BLaER1 (cell line): ENCODE results near the gene LANCL2.
A peak's percentile ranks its signal among the peaks of the same experiment; 100 is the strongest.

Experiments used
- H3K27ac ChIP-seq: shearing (Covaris generic); formaldehyde crosslinking; 2 replicates; pipeline ENCODE4 v1.8.1; 2022
- H3K27me3 ChIP-seq: shearing (Covaris generic); formaldehyde crosslinking; 2 replicates; pipeline ENCODE4 v1.8.1; 2022
- H3K36me3 ChIP-seq: shearing (Covaris generic); formaldehyde crosslinking; 2 replicates; pipeline ENCODE4 v1.8.1; 2022
- H3K4me1 ChIP-seq: shearing (Covaris generic); formaldehyde crosslinking; 2 replicates; pipeline ENCODE4 v1.8.1; 2022
- H3K4me2 ChIP-seq: shearing (Covaris generic); formaldehyde crosslinking; 2 replicates; pipeline ENCODE4 v1.8.1; 2022
- H3K4me3 ChIP-seq: shearing (Covaris generic); formaldehyde crosslinking; 2 replicates; pipeline ENCODE4 v1.8.1; 2022
- H3K9ac ChIP-seq: shearing (Covaris generic); formaldehyde crosslinking; 2 replicates; pipeline ENCODE4 v1.8.1; 2022
- H3K9me3 ChIP-seq: shearing (Covaris generic); formaldehyde crosslinking; 2 replicates; pipeline ENCODE4 v1.8.1; 2022
- H4K20me1 ChIP-seq: shearing (Covaris generic); formaldehyde crosslinking; 2 replicates; pipeline ENCODE4 v1.8.1; 2022
- Cebpa-rat ChIP-seq: shearing (Covaris generic); IDR thresholded peaks from 2 replicates; pipeline ENCODE4 v1.8.1; 2022

The LANCL2 gene

GRCh38 chr7:55441774-55442522, 76.8 kb downstream of the LANCL2 start:
- H3K27ac ChIP-seq: no peak overlapping the region
- TF ChIP-seq Cebpa-rat: no peak
- no peak overlapping the region for H3K4me2 ChIP-seq

DNA sequence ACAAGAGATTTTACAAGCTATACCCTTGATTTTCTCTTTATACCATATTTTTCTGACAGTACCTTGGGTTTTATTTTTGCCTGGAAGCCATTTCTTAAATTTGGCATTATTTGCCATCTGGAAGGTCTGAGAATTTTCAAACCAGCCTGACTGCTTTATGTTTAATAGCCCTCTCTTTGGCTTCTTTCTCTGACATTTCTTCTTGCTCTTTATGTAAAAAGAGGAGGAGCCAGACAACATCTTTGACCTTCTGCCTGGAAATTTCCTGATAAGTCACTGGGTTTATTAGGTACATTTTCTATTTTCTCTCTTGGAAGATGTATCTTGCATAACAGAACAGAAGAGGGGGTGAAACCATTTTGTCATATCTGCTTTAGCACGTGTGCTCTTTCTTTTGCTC, 79.6 kb downstream of the LANCL2 start:
- peaks cover 8% of the 10 kb centered on the region; the same call in 1 of the 2 replicates for H3K36me3 ChIP-seq
- no peak overlapping the region for H3K27ac ChIP-seq
- H3K4me3 ChIP-seq: no peak overlapping the region
- peaks cover 10% of the 10 kb centered on the region for H3K9me3 ChIP-seq
- peaks cover 16% of the 10 kb centered on the region for H3K4me1 ChIP-seq
- TF ChIP-seq Cebpa-rat: no peak
- H3K9ac ChIP-seq: no peak overlapping the region
- no peaks in the 10 kb centered on the region for H4K20me1 ChIP-seq
- no peaks in the 10 kb centered on the region for H3K27me3 ChIP-seq
- H3K4me2 ChIP-seq: no peak overlapping the region

More at GRCh38 chr7:55441774-55442522, 76.8 kb downstream of the LANCL2 start:
- no peaks in the 10 kb centered on the region for H4K20me1 ChIP-seq
- no peaks in the 10 kb centered on the region for H3K9me3 ChIP-seq
- H3K4me3 ChIP-seq: no peak overlapping the region
- no peaks in the 10 kb centered on the region for H3K36me3 ChIP-seq
- no peak overlapping the region for H3K9ac ChIP-seq
- no peaks in the 10 kb centered on the region for H3K27me3 ChIP-seq
- peaks cover 24% of the 10 kb centered on the region for H3K4me1 ChIP-seq

- H3K36me3 ChIP-seq: peaks cover 11% of the 10 kb centered on the region; the same call in 1 of the 2 replicates
- H3K27me3 ChIP-seq: no peaks in the 10 kb centered on the region
- no peak overlapping the region for H3K27ac ChIP-seq
- no peaks in the 10 kb centered on the region for H4K20me1 ChIP-seq
- no peak for TF ChIP-seq Cebpa-rat
- no peak overlapping the region for H3K9ac ChIP-seq
- H3K4me1 ChIP-seq: peaks cover 10% of the 10 kb centered on the region
- H3K4me2 ChIP-seq: no peak overlapping the region
- H3K4me3 ChIP-seq: no peak overlapping the region
- H3K9me3 ChIP-seq: peaks cover 12% of the 10 kb centered on the region
These were observed 83.4 kb downstream of the LANCL2 start for GRCh38 chr7:55448526-55448925.

DNA sequence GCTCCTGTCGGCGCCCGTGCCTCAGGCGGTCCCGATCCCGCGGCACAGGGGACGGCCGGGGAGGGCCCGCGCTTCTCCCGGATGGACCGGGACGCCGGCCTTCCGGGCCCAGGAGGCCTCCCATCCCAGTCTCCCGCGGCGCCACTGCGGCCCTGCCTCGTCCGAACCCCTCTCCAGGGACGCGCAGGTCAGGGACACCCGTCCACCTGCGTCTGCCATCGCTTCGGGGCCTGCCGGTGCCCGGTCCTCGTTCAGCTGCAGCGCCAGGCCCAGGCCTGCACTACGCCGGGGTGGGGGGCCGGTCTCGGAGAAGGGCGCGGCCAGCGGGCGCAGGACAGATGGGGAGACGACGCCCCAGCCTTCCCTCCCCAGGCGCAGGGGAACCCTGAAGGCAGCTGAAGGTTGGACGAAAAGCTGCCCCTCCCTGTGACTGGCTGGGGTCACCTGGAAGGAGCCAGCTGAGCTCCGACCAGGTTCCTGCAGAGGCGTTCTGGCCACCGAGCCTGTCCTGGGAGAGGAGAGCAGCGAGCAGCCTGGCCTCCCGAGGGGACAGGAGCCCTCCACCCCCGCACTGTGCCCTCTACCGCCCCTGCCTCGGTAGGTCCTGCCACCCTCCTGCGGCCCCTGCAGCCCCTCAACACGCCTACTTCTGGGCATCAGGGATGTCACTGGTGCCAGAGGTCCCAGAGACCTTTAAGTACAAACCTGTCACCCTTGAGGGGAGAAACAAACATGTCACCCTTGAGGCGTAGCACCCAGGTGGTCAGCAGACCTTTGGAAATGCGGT, 84.3 kb downstream of the LANCL2 start:
- Histone ChIP-seq H3K36me3 (peaks cover 11% of the 10 kb centered on the region; the same call in 1 of the 2 replicates), H3K27me3 (no peaks in the 10 kb centered on the region), H4K20me1 (no peaks in the 10 kb centered on the region), H3K4me1 (peaks cover 10% of the 10 kb centered on the region), H3K9ac (no peak overlapping the region), H3K27ac (no peak overlapping the region), H3K9me3 (peaks cover 12% of the 10 kb centered on the region), H3K4me2 (no peak overlapping the region), H3K4me3 (no peak overlapping the region)
- no peak for TF ChIP-seq Cebpa-rat

DNA sequence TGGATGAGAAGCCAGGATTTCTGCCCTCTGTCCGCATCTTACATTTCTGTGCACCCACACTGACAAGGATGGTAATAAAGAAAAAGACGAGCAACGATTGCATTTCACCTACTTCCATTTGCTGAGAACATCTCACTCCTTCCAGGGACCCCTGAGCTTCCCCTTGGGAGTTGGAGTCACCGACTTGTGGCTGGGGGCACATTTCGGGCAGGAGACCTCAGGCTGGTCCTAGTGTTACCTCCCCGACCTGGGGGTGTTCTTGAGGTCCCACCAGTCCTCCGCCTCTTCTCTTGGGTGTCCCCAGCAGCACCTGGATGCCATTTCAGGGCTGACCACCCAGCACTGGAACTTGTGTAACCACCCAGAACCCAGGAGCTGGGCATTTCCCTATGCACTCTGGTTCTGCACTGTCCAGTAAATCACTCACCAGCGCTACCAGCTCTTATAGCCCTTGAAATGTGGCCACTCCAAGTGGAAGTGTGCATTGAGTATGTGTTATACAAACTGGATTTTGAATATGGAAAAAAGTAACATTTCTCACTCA, 84.9 kb downstream of the LANCL2 start:
- peaks cover 10% of the 10 kb centered on the region for H3K4me1 ChIP-seq
- TF ChIP-seq Cebpa-rat: no peak
- no peak overlapping the region for H3K27ac ChIP-seq
- no peak overlapping the region for H3K4me2 ChIP-seq
- H3K4me3 ChIP-seq: no peak overlapping the region
- peaks cover 11% of the 10 kb centered on the region; the same call in 1 of the 2 replicates for H3K36me3 ChIP-seq
- H3K9ac ChIP-seq: no peak overlapping the region
- H3K9me3 ChIP-seq: peaks cover 14% of the 10 kb centered on the region
- H4K20me1 ChIP-seq: no peaks in the 10 kb centered on the region
- H3K27me3 ChIP-seq: no peaks in the 10 kb centered on the region

DNA sequence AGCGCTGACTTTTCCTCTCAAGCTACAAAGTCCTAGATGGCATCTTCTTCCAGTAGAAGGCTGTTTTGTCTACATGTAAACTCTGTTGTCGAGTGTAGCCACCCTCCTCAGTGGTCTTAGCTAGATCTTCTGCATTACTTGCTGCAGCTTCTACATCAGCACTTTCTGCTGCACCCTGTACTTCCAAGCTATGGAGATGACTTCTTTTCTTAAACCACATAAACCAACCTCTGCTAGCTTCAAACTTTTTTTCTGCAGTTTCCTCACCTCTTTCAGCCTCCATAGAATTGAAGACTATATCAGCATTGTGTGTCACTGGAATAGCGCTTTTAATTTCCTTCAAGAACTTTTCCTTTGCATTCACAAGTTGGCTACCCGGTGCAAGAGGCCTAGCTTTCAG, 87.8 kb downstream of the LANCL2 start:
- H3K4me2 ChIP-seq: no peak overlapping the region
- TF ChIP-seq Cebpa-rat: no peak
- H3K27me3 ChIP-seq: no peaks in the 10 kb centered on the region
- H3K36me3 ChIP-seq: peaks cover 11% of the 10 kb centered on the region; the same call in 1 of the 2 replicates
- no peak overlapping the region for H3K9ac ChIP-seq
- no peak overlapping the region for H3K4me3 ChIP-seq
- H3K9me3 ChIP-seq: peaks cover 25% of the 10 kb centered on the region
- H3K27ac ChIP-seq: no peak overlapping the region
- H4K20me1 ChIP-seq: no peaks in the 10 kb centered on the region
- peaks cover 12% of the 10 kb centered on the region for H3K4me1 ChIP-seq

GRCh38 chr7:55457801-55458200, 92.7 kb downstream of the LANCL2 start:
- Histone ChIP-seq H3K4me1 (peaks cover 21% of the 10 kb centered on the region), H3K9ac (no peak overlapping the region), H3K36me3 (peaks cover 3% of the 10 kb centered on the region; the same call in 1 of the 2 replicates), H3K4me3 (no peak overlapping the region), H3K4me2 (peak overlapping the region; percentile 68), H3K9me3 (peaks cover 43% of the 10 kb centered on the region), H4K20me1 (no peaks in the 10 kb centered on the region), H3K27ac (peak overlapping the region; percentile 16), H3K27me3 (no peaks in the 10 kb centered on the region)
- TF ChIP-seq Cebpa-rat: no peak

GRCh38 chr7:55458351-55458750, 93.2 kb downstream of the LANCL2 start:
- no peak for TF ChIP-seq Cebpa-rat
- Histone ChIP-seq H3K4me3 (no peak overlapping the region), H3K9me3 (peaks cover 49% of the 10 kb centered on the region)

DNA sequence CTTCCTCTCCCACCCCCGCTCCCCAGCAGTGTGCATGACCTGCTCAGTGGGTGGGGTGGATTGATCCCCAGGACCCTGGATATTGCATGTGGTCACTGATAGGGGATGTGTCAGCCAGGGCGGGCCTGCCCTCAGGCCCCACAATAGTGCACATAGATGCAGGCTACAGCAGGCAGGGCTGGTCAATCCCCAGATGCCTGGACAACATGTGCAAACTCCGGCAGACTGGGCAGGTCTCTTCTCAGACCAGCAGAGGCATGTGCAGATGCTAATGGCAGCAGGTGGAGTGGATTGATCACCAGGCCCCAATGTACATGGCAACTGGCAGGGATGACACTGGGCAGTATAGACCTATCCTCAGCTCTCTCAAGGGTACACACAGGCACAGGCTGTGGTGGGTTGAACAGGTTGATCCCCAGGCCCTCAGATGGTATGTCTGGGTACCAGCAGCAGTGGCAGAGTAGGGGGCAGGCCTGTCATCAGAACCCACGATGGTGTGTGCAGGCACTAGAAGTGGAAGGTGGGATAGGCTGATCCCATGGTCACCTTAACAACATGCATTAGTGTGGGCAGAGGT, 98.6 kb downstream of the LANCL2 start:
- peaks cover 56% of the 10 kb centered on the region for H3K36me3 ChIP-seq
- no peak overlapping the region for H3K4me2 ChIP-seq
- peaks cover 6% of the 10 kb centered on the region; the same call in 1 of the 2 replicates for H3K4me1 ChIP-seq
- no peaks in the 10 kb centered on the region for H3K27me3 ChIP-seq
- H3K27ac ChIP-seq: no peak overlapping the region
- H4K20me1 ChIP-seq: no peaks in the 10 kb centered on the region
- H3K4me3 ChIP-seq: no peak overlapping the region
- H3K9me3 ChIP-seq: peaks cover 68% of the 10 kb centered on the region
- H3K9ac ChIP-seq: no peak overlapping the region
- TF ChIP-seq Cebpa-rat: no peak

More at GRCh38 chr7:55458351-55458750, 93.2 kb downstream of the LANCL2 start:
- H3K4me2 ChIP-seq: peak overlapping the region; percentile 68
- H4K20me1 ChIP-seq: no peaks in the 10 kb centered on the region
- no peak overlapping the region for H3K9ac ChIP-seq
- H3K36me3 ChIP-seq: peaks cover 3% of the 10 kb centered on the region; the same call in 1 of the 2 replicates
- peaks cover 21% of the 10 kb centered on the region for H3K4me1 ChIP-seq
- H3K27ac ChIP-seq: 0 out of 2 replicates have a peak overlapping the region, but pooled peaks have one; percentile 16
- no peaks in the 10 kb centered on the region for H3K27me3 ChIP-seq
